ENCODE data around the gene TACSTD2. TPM values are rescaled to one million over a fixed set of nuclear protein-coding genes. Genes with fewer than 3 reads are reported as not detected.

Gene TACSTD2
- total and polyA plus RNA-seq, 2 of the 4 experiments (the other 2 are of a cell fraction), result not detected

GRCh38 chr1:58545591-58546519 is 31.2 kb downstream of the TACSTD2 start:
- CTCF ChIA-PET, result interaction anchor here (0.6 to 3.2 kb wide), 11 partner anchors 9 to 164 kb away, joined by 3 to 18 read pairs (median 3); no protein-coding TSS in a partner anchor
- Histone ChIP-seq H3K4ac (ENCODE audit: low read depth, low read length) (peak overlapping the region; percentile 74), H4K8ac (ENCODE audit: low read depth in 2 of 2, low read length in 2 of 2) (peak overlapping the region in 1 of 2 experiments; percentile 75; a peak in 2 of 4 replicates), H3K23ac (ENCODE audit: low read depth, low read length) (peak overlapping the region; percentile 99), H2BK5ac (ENCODE audit: low read depth, low read length, poor library complexity, severe bottlenecking) (peak overlapping the region; percentile 69), H3K9me3 (ENCODE audit: control insufficient read depth, insufficient read depth, low read length) (no peaks in the 10 kb centered on the region), H2BK20ac (ENCODE audit: low read depth, low read length) (0 out of 2 replicates have a peak overlapping the region, but pooled peaks have one; percentile 39), H3K9me1 (ENCODE audit: insufficient read depth, low read length) (peaks cover 2% of the 10 kb centered on the region; the same call in 1 of the 2 replicates), H3K4me3 (ENCODE audit: insufficient read depth, low read depth, low read length) (peak overlapping the region; percentile 73), H3K56ac (ENCODE audit: extremely low read depth, insufficient read depth, low read length) (peak overlapping the region; percentile 78), H4K5ac (ENCODE audit: low read depth, low read length) (peak overlapping the region; percentile 68), H2AK5ac (ENCODE audit: low read depth, low read length) (no peak overlapping the region), H3K4me2 (ENCODE audit: low read depth, low read length) (peak overlapping the region; percentile 98), H4K91ac (ENCODE audit: insufficient read depth, low read depth, low read length) (peak overlapping the region; percentile 7; the same call in 1 of the 2 replicates), H2AFZ (replicated peaks; ENCODE audit: low read length, poor library complexity) (peak overlapping the region; percentile 92), H3K27me3 (ENCODE audit: control insufficient read depth, insufficient read depth, low read length) (peaks cover 9% of the 10 kb centered on the region; the same call in 1 of the 2 replicates), H3K9ac (ENCODE audit: low read depth, low read length) (peak overlapping the region; percentile 88), H3K36me3 (ENCODE audit: control insufficient read depth, insufficient read depth, low read length) (no peaks in the 10 kb centered on the region; the same call in 1 of the 2 replicates), H3K4me1 (ENCODE audit: control insufficient read depth, insufficient read depth, low read length) (no peaks in the 10 kb centered on the region; the same call in 1 of the 2 replicates), H3K27ac (ENCODE audit: insufficient read depth, low read length) (peak overlapping the region; percentile 87), H3K79me1 (ENCODE audit: low read depth in 1 of 2, low read length in 2 of 2) (peaks cover 7 to 11% of the 10 kb centered on the region in 2 experiments; a peak in 3 of 4 replicates), H4K20me1 (ENCODE audit: insufficient read depth, low read length) (no peaks in the 10 kb centered on the region), H2BK120ac (ENCODE audit: low read depth, low read length) (peak overlapping the region; percentile 53), H2BK15ac (ENCODE audit: low read depth, low read length) (peak overlapping the region; percentile 30; the same call in 2 of the 3 replicates), H2AK9ac (replicated peaks; ENCODE audit: low read depth, low read length, poor library complexity) (peak overlapping the region; percentile 43), H3K14ac (replicated peaks; ENCODE audit: low read depth, low read length) (peak overlapping the region; percentile 92), H3K18ac (ENCODE audit: low read depth, low read length) (peak overlapping the region; percentile 65)
- intact Hi-C loops (cut with micrococcal nuclease) (loop anchor here (1.0 to 10.0 kb wide), 6 partner anchors 30 to 1209 kb away; partner anchors contain the start of gene DAB1), dilution Hi-C loops (cut with HindIII; ENCODE audit: low sequenced_read_pairs, unreplicated experiment) (no loop called here), in situ Hi-C loops (cut with MboI; ENCODE audit: low sequenced_read_pairs) (loop anchor here (10.0 kb wide), 1 partner anchor 109 kb away; no protein-coding TSS in a partner anchor)
- no TSS peak for BruUV-seq (replicated peaks)
- ATAC-seq (ENCODE audit: low read depth) (peak; percentile 72), DNase-seq (peak; percentile 67)
- TF ChIP-seq MAZ (IDR thresholded peaks at IDR 0.05; ENCODE audit: borderline replicate concordance, low read depth, low read length) (no peak), USF2 (IDR thresholded peaks at IDR 0.05; ENCODE audit: low read depth, low read length) (peak; percentile 29; the same call in 1 of the 2 replicates), MAFK (IDR thresholded peaks at IDR 0.05; ENCODE audit: low read depth, low read length) (no peak)
- WGBS, 2 experiments (ENCODE audit: extremely low coverage in 2 of 2, insufficient read length in 1 of 2), result 0% methylated on average over 2 of the region's 43 CpGs; no CpG with 5 or more reads in 1 of the 2 experiments
- POLR2A ChIA-PET (ENCODE audit: unreplicated experiment), result no interaction called here

Data from IMR-90 (cell line).